NOMO-1 (cell line): ENCODE data around the gene COMMD6.
A peak's percentile ranks its signal among the peaks of the same experiment; 100 is the strongest.

Source experiments
- DNase-seq, 2 experiments: peaks; one replicate each; lab custom pipeline; 2025; ENCODE audit not compliant: unreplicated experiment in 2 of 2; lab: John Stamatoyannopoulos, UW

Gene COMMD6

GRCh38 chr13:75485286-75486062, 52.2 kb downstream of the COMMD6 start:
- no peak for DNase-seq

GRCh38 chr13:75482820-75483079, 54.9 kb downstream of the COMMD6 start:
- DNase-seq = no peak

GRCh38 chr13:75482070-75482819, 55.4 kb downstream of the COMMD6 start, which contains the start of gene TBC1D4:
Gene TBC1D4, minus strand, starts transcription at chr13:75482169. Its CDS starts 402 bp downstream, at chr13:75481767.
- DNase-seq = peak; percentile 72 to 84

GRCh38 chr13:75481176-75482069, 56.2 kb downstream of the COMMD6 start:
- DNase-seq = no peak

- no peak for DNase-seq
Observed at GRCh38 chr13:75480671-75481175, 56.9 kb downstream of the COMMD6 start.

GRCh38 chr13:75479102-75479740, 58.4 kb downstream of the COMMD6 start:
- no peak for DNase-seq

- DNase-seq = no peak
Observed at GRCh38 chr13:75478659-75479058, 59.0 kb downstream of the COMMD6 start.
